Measurements from ENCODE around the gene ACLY.

GRCh38 chr17:41909088-41909487, 9.7 kb downstream of the ACLY start:
- TF ChIP-seq GATA3 (IDR thresholded peaks at IDR 0.05; ENCODE audit: low read depth, low read length) (no peak), GATA2 (IDR thresholded peaks at IDR 0.05; ENCODE audit: low read depth, low read length) (no peak)

Data from SH-SY5Y (cell line).